Measurements from ENCODE around the gene STARD10. TPM values are rescaled to one million over a fixed set of nuclear protein-coding genes. Genes with fewer than 3 reads are reported as not detected.

STARD10 gene
- total RNA-seq, 1 experiment from 2014 or later, result 55.1 TPM

GRCh38 chr11:72820439-72821139, 26.7 kb upstream of the STARD10 start:
- Mint-ChIP-seq H3K4me1 (ENCODE audit: low read depth, unreplicated experiment) (no peaks in the 10 kb centered on the region), H3K27ac (ENCODE audit: unreplicated experiment) (peak overlapping the region; percentile 48), H3K9me3 (ENCODE audit: low read depth, unreplicated experiment) (no peaks in the 10 kb centered on the region), H3K27me3 (ENCODE audit: unreplicated experiment) (no peaks in the 10 kb centered on the region), H3K36me3 (ENCODE audit: insufficient read depth, unreplicated experiment) (peaks cover 13% of the 10 kb centered on the region), H3K4me3 (ENCODE audit: low read depth, unreplicated experiment) (peak overlapping the region; percentile 59)
- no peak for TF ChIP-seq CTCF (IDR thresholded peaks at IDR 0.05; ENCODE audit: unreplicated experiment)
- intact Hi-C loops (cut with micrococcal nuclease; ENCODE audit: unreplicated experiment), result no loop called here
- BruUV-seq (replicated peaks), result no TSS peak
- no peak for DNase-seq
- CTCF ChIA-PET, result interaction anchor here (0.8 kb wide), 1 partner anchor 27 kb away, joined by 3 read pairs; the partner anchor contains the start of gene STARD10

- Mint-ChIP-seq H3K27ac (ENCODE audit: unreplicated experiment) (no peak overlapping the region), H3K4me1 (ENCODE audit: low read depth, unreplicated experiment) (peaks cover 2% of the 10 kb centered on the region), H3K4me3 (ENCODE audit: low read depth, unreplicated experiment) (no peak overlapping the region), H3K9me3 (ENCODE audit: low read depth, unreplicated experiment) (no peaks in the 10 kb centered on the region), H3K36me3 (ENCODE audit: insufficient read depth, unreplicated experiment) (peaks cover 29% of the 10 kb centered on the region), H3K27me3 (ENCODE audit: unreplicated experiment) (no peaks in the 10 kb centered on the region)
- no peak for TF ChIP-seq CTCF (IDR thresholded peaks at IDR 0.05; ENCODE audit: unreplicated experiment)
- DNase-seq, result no peak
- no TSS peak for BruUV-seq (replicated peaks)
- CTCF ChIA-PET, result interaction anchor here (0.5 to 0.6 kb wide), 2 partner anchors 739 to 1381 kb away, joined by 4 to 6 read pairs; partner anchors contain the start of genes LRRC51 and NUMA1
- intact Hi-C loops (cut with micrococcal nuclease; ENCODE audit: unreplicated experiment), result no loop called here
These were observed 25.1 kb upstream of the STARD10 start for GRCh38 chr11:72818971-72819370.

- Mint-ChIP-seq H3K36me3 (ENCODE audit: insufficient read depth, unreplicated experiment) (peaks cover 39% of the 10 kb centered on the region), H3K9me3 (ENCODE audit: low read depth, unreplicated experiment) (no peaks in the 10 kb centered on the region), H3K4me1 (ENCODE audit: low read depth, unreplicated experiment) (peaks cover 12% of the 10 kb centered on the region), H3K4me3 (ENCODE audit: low read depth, unreplicated experiment) (no peak overlapping the region), H3K27me3 (ENCODE audit: unreplicated experiment) (no peaks in the 10 kb centered on the region), H3K27ac (ENCODE audit: unreplicated experiment) (no peak overlapping the region)
- CTCF ChIA-PET, result no interaction called here
- TF ChIP-seq CTCF (IDR thresholded peaks at IDR 0.05; ENCODE audit: unreplicated experiment), result no peak
- intact Hi-C loops (cut with micrococcal nuclease; ENCODE audit: unreplicated experiment), result no loop called here
- no TSS peak for BruUV-seq (replicated peaks)
- no peak for DNase-seq
These were observed 24.1 kb upstream of the STARD10 start for GRCh38 chr11:72817966-72818365.

- Mint-ChIP-seq H3K4me1 (ENCODE audit: low read depth, unreplicated experiment) (peaks cover 26% of the 10 kb centered on the region), H3K36me3 (ENCODE audit: insufficient read depth, unreplicated experiment) (peaks cover 38% of the 10 kb centered on the region), H3K9me3 (ENCODE audit: low read depth, unreplicated experiment) (no peaks in the 10 kb centered on the region), H3K4me3 (ENCODE audit: low read depth, unreplicated experiment) (no peak overlapping the region), H3K27me3 (ENCODE audit: unreplicated experiment) (no peaks in the 10 kb centered on the region), H3K27ac (ENCODE audit: unreplicated experiment) (no peak overlapping the region)
- no TSS peak for BruUV-seq (replicated peaks)
- intact Hi-C loops (cut with micrococcal nuclease; ENCODE audit: unreplicated experiment), result no loop called here
- CTCF ChIA-PET, result interaction anchor here (1.5 kb wide), 1 partner anchor 91 kb away, joined by 3 read pairs; no protein-coding TSS in a partner anchor
- DNase-seq, result no peak
- TF ChIP-seq CTCF (IDR thresholded peaks at IDR 0.05; ENCODE audit: unreplicated experiment), result no peak
These were observed 22.6 kb upstream of the STARD10 start for GRCh38 chr11:72816404-72816990.
